Uterus (tissue), 2 donors: ENCODE measurements around the gene MCAM.

Experiments used
- POLR2A ChIP-seq, 2 donors: fragments of 450-650 bp; IDR thresholded peaks; one replicate each; pipeline ENCODE4 v1.6.1; 2016; ENCODE audit warnings: antibody characterized with exemption in 2 of 2, mild to moderate bottlenecking in 1 of 2, moderate library complexity in 1 of 2
- TF ChIP-seq, protein P1 (sequence below), 4 experiments: fragments of 200-600 bp in 2 of 4; fragments of 450-650 bp in 2 of 4; sonication (generic) in 2 of 4; IDR thresholded peaks; one replicate each; pipeline ENCODE4 v1.5.1; 2016 to 2019; ENCODE audit warnings: antibody characterized with exemption in 4 of 4, mild to moderate bottlenecking in 2 of 4, moderate library complexity in 1 of 4

DNA sequence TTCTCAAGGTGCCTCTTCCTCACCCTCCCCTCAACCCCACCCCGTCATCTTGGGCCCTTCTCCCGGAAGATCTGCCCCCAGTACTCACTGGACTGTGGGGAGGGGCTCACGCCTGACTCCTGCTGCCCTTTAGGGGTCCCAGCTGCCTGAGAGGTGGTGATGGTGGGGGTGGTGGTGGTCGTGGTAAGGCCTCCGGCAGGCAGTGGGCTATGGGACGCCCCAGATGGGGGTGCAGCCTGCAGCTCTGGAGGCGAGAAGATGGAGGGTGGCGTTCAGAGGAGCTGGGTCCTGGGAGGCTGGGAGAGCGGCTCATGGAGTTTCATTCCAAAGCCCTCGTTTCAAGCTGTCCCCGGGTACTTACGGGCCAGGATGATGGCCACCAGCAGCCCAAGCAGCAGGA, 28.8 kb upstream of the MCAM start:
- TF ChIP-seq, protein P1, sequence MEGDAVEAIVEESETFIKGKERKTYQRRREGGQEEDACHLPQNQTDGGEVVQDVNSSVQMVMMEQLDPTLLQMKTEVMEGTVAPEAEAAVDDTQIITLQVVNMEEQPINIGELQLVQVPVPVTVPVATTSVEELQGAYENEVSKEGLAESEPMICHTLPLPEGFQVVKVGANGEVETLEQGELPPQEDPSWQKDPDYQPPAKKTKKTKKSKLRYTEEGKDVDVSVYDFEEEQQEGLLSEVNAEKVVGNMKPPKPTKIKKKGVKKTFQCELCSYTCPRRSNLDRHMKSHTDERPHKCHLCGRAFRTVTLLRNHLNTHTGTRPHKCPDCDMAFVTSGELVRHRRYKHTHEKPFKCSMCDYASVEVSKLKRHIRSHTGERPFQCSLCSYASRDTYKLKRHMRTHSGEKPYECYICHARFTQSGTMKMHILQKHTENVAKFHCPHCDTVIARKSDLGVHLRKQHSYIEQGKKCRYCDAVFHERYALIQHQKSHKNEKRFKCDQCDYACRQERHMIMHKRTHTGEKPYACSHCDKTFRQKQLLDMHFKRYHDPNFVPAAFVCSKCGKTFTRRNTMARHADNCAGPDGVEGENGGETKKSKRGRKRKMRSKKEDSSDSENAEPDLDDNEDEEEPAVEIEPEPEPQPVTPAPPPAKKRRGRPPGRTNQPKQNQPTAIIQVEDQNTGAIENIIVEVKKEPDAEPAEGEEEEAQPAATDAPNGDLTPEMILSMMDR (IDR thresholded peaks at IDR 0.05): no peak
- TF ChIP-seq POLR2A (IDR thresholded peaks at IDR 0.05): no peak
